ENCODE data around the gene P2RX6.
"Not testable (repeated sequence)": the region's sequence is repeated elsewhere in the genome, so short reads cannot be mapped to it uniquely, and the experiment has no call there.

P2RX6 gene
- total RNA-seq: 0 to 1.5 (median 0.12) reads per million in 9 experiments

DNA sequence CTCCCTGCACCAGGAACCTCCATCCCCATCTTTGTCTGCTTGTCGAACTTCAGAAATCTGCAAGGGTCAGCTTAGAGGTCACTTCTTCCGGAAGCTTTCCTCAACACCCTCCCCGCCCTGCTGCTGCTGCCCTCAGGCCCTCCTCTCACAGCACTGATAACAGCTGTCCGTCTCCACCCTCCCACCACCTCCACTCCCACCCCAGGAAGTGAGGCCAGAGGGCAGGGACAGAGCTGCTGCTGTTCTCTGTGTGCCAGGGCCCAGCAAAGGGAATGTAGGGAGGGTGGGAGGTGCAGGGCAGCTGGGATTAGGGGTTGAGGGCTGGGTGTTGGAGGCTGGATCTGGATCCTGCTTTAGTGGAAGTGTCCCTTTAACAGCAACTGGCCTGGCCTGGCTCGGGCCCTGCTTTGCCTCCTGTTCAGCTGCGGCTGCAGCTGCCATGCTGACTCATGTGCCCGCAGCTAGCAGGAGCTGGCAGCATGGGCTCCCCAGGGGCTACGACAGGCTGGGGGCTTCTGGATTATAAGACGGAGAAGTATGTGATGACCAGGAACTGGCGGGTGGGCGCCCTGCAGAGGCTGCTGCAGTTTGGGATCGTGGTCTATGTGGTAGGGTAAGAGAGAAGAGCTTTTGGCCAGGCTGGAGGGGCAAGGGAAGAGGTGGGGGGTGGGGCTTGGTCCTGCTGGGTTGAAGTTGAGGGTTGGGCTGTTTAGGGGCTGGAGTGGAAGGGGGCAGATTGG is at the start of gene P2RX6:
Gene P2RX6 (plus strand): TSS at position 440 of the 740 bp plus-strand sequence. CDS start 10 bp downstream, at position 450.
- no peaks in the 10 kb centered on the region for H3K9me3 Mint-ChIP-seq
- H3K4me1 Mint-ChIP-seq (ENCODE audit: low read depth in 2 of 2): peaks cover 20 to 30% of the 10 kb centered on the region in 2 donors

DNA sequence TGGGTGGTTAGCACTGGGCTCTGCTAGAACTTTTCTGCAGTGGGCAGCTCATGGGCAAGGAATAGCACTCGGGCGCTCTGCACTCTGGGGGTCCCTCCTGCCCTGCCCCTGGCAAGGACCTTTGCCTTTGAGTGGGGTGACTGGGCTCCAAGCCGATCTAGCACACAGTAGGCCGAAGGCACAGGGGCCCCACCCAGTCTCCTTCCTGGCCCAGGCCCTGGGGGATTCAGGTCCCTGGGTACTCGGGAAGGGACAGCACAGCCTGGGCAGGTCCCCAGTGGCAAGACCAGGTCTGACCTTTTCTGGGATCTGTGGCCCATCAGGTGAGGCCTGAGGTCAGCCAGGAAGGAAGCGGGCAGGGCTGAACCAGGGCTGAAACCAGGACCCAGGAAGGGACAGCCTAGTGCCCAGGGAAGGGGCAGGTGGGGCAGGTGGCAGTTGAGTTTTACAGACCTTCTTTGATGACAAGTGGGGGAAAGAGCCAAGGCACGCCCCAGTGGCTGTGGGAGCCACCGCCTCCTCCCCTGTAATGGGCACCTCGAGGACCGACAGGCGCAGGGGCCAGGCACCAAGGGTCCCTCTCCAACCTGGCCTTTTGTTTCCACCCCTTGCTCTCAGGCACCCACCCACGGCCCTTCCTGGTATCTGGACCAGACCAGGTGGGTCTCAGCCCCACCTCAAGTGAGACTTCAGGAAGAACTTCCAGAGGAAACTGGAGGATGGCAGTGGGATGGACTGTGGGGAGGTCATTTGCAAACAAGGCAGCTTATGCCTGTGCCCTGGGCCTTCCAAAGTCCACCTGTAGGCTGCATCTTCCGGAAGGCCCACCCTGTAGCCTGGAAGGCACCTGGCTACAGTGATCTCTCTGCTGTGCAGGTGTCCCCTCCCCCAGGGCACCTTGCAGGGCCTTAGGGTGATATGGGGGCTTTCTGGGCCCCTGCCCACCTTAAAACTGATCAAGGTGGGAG is 48.8 kb upstream of the P2RX6 start:
- peaks cover 5 to 8% of the 10 kb centered on the region in 2 donors for H3K4me1 Mint-ChIP-seq (ENCODE audit: low read depth in 2 of 2)
- peaks cover 14 to 22% of the 10 kb centered on the region in 2 donors for H3K27me3 Mint-ChIP-seq
- no peak for ATAC-seq (replicated peaks)
- no peaks in the 10 kb centered on the region for H3K36me3 Mint-ChIP-seq (ENCODE audit: insufficient read depth)
- no peak overlapping the region for H3K27ac Mint-ChIP-seq
- H3K9me3 Mint-ChIP-seq: no peaks in the 10 kb centered on the region
- H3K4me3 Mint-ChIP-seq: peak overlapping the region; percentile 43 to 55
- no peak for DNase-seq

More for the DNA sequence above, at the start of gene P2RX6:
- no peak for ATAC-seq (replicated peaks)
- Mint-ChIP-seq H3K4me3 (peak within 1 kb of the TSS; percentile 80 to 88), H3K36me3 (ENCODE audit: insufficient read depth) (peaks cover 8% of the 10 kb centered on the region), H3K27me3 (no peaks in the 10 kb centered on the region), H3K27ac (peak within 1 kb of the TSS; percentile 92 to 98)
- DNase-seq: no peak

DNA sequence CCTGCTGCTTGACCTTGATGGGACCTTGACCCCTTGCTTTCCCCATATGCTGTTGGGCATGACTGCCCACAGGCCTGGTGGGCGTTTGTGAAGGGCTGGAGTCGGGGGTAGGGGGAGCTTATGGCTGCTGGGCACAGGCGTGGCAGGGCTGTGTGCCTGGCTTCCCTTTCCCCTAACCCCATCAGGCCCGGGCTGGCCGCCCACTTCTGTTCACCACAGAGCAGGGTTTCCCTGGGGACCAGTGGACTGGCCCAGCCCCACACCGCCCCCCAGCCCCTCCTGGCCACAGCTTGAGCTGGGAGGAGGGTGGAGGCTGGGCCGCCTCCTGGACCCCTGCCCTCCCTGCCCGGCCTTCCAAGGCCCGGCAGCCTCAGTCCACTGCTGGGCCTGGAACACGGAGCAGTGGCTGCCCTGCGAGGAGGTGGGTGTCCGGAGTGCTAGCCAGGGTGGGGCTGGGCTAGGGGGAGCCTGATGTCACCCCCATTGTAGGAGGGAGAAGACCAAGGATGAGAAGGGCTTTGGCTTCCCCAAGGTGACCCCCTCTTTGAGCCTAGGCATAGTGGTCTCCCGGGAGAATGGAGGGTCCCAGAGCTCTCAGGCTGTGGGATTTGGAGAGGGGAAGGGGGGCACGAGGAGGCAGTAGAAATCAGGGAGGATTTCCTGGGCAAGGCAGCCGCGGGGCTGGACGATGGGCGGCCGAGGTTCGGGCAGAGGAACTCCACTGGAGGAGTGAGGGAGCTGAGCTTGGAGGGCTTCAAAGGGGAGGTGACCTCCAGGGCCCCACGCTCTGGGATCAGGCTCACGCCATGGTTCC is 47.9 kb upstream of the P2RX6 start, which contains the start of gene AIFM3:
Gene AIFM3 (plus strand): TSS at position 373 of the 814 bp plus-strand sequence. CDS start 690 bp downstream, outside the sequence.
- ATAC-seq (replicated peaks) (no peak), DNase-seq (no peak)
- Mint-ChIP-seq H3K4me3 (peak within 1 kb of the TSS in 1 of 2 donors; percentile 55), H3K27me3 (peaks cover 14 to 22% of the 10 kb centered on the region in 2 donors), H3K36me3 (ENCODE audit: insufficient read depth) (no peaks in the 10 kb centered on the region), H3K9me3 (no peaks in the 10 kb centered on the region), H3K27ac (no peak within 1 kb of the TSS), H3K4me1 (ENCODE audit: low read depth in 2 of 2) (peaks cover 5 to 8% of the 10 kb centered on the region in 2 donors)

DNA sequence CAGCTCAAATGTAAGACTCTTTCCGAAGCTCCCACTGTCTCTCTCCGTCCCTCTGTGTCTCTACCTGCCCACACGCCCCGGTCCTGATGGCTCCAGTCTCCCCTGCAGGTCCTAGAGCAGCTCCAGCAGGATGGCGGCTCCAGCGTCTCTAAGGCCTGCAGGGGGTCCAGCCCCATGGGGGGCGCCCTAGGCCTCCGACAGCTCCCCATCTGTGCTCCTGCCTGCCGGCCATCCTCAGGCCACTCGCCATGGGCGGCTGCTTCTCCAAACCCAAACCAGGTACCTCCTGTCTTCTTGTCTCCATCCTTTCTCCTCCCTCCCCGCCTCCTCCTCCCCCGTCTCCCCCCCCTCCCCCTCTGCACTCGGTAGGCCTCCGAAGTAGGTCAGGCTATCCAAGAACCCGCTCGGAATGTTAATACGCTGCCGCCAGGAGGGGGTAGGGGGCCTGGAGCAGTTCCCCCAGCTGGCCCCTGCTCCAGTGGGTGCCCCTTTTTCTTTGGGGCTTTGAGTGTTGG is 47.2 kb upstream of the P2RX6 start:
- peaks cover 5 to 8% of the 10 kb centered on the region in 2 donors for H3K4me1 Mint-ChIP-seq (ENCODE audit: low read depth in 2 of 2)
- no peak overlapping the region for H3K27ac Mint-ChIP-seq
- H3K36me3 Mint-ChIP-seq (ENCODE audit: insufficient read depth): no peaks in the 10 kb centered on the region
- no peak overlapping the region for H3K4me3 Mint-ChIP-seq
- H3K9me3 Mint-ChIP-seq: no peaks in the 10 kb centered on the region
- H3K27me3 Mint-ChIP-seq: peaks cover 14 to 22% of the 10 kb centered on the region in 2 donors
- DNase-seq: no peak
- ATAC-seq (replicated peaks): no peak

DNA sequence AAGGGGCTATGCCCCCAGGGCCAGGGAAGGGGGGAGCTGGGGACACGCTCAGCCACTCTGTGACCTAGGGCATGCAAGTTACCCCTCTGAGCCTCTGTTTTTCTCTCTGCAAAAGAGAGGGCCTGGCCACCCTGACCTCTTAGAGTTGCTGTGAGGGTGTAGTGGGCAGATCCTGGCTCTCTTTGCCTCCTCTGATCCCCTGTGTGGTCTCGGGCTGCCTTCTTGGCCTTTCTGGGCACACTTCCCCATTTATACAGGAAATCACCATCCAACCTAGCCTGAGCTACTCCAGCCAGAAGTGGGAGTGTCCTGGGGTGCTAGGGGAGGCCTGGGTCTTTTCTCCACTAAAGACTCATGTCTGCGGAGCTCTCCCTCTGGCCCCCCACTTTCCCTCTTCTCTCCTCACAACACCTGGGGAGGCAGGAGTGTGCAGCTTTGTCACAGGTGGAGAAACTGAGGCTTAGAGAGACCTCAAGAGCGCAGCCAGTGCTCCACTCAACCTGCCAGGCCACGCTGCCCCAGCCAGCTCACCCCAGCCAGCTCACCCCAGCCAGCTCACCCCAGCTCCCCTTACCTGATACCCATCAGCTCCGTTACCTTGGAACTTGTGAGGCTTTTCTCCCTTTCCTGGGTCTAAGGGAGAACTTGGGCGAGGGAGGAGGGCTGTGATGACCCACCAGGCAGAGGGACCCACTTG is 46.5 kb upstream of the P2RX6 start:
- no peaks in the 10 kb centered on the region for H3K36me3 Mint-ChIP-seq (ENCODE audit: insufficient read depth)
- H3K9me3 Mint-ChIP-seq: no peaks in the 10 kb centered on the region
- peaks cover 12 to 15% of the 10 kb centered on the region in 2 donors for H3K27me3 Mint-ChIP-seq
- DNase-seq (no peak), ATAC-seq (replicated peaks) (no peak)
- H3K4me3 Mint-ChIP-seq: no peak overlapping the region
- H3K27ac Mint-ChIP-seq: no peak overlapping the region
- peaks cover 5 to 8% of the 10 kb centered on the region in 2 donors for H3K4me1 Mint-ChIP-seq (ENCODE audit: low read depth in 2 of 2)

DNA sequence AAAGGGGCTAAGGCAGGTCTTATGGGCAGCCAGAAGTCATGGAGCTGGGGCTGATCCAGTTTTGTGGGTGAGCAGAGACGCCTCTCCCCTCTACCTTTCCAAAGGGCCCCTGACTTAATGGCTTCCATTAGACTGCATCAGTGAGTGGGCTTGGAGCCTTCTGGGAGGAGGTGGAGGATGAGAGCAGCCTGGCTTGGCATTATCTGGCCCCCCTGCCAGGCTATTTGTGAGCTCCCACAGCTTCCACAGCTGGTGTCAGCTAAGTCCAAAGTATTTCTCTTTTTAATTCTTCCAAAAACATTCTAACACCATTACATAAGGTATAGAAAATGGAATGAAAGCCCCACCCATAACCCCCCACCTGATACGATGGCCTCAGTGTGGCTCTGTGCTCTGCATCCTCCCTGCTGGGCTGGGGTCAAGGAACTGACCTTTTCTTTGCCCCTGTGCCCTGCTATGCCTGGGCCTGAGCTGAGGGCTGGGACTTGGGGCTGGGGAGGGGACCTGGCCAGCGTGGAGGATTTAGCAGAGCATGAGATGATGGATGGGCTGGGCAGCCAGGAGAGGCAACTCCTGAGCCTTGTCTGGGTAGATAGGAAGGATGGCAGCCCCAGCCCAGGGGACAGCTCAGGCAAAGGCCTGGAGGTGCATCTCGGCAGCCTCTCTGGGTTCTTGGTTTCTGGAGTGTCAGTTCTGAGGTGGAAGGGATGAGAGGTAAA is 43.9 kb upstream of the P2RX6 start:
- no peaks in the 10 kb centered on the region for H3K4me1 Mint-ChIP-seq (ENCODE audit: low read depth in 2 of 2)
- no peaks in the 10 kb centered on the region for H3K9me3 Mint-ChIP-seq
- no peaks in the 10 kb centered on the region for H3K36me3 Mint-ChIP-seq (ENCODE audit: insufficient read depth)
- peaks cover 6 to 21% of the 10 kb centered on the region in 2 donors for H3K27me3 Mint-ChIP-seq
- DNase-seq (no peak), ATAC-seq (replicated peaks) (no peak)
- no peak overlapping the region for H3K4me3 Mint-ChIP-seq
- H3K27ac Mint-ChIP-seq: peak overlapping the region in 1 of 2 donors; percentile 46

DNA sequence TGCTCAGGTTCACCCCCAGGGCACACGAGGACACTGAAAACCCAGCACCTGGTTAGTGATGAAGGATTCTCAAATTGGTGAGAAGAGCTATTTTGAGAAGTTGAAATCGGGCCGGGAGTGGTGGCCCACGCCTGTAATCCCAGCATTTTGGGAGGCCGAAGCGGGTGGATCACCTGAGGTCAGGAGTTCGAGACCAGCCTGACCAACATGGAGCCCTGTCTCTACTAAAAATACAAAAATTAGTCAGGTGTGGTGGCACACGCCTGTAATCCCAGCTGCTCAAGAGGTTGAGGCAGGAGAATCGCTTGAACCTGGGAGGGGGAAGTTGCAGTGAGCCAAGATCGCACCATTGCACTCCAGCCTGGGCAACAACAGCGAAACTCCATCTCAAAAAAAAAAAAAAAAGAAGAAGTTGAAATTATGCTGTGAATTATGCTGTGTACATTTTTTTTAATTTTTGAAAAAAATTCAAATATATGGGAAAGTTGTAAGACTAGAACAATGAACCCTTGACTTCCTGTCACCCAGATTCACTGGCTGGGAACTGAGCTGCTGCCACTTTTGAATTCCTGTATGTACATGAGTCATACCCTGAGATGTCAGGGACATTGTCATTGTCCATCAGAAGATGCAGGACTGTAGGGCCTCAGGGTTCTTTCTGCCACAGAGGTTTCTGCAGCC is 42.8 kb upstream of the P2RX6 start:
- not testable (repeated sequence) for H3K27ac Mint-ChIP-seq; H3K9me3 Mint-ChIP-seq; H3K36me3 Mint-ChIP-seq (ENCODE audit: insufficient read depth); ATAC-seq (replicated peaks); H3K4me1 Mint-ChIP-seq (ENCODE audit: low read depth in 2 of 2); H3K4me3 Mint-ChIP-seq; DNase-seq
- H3K27me3 Mint-ChIP-seq: peaks cover 8 to 26% of the 10 kb centered on the region in 2 donors

DNA sequence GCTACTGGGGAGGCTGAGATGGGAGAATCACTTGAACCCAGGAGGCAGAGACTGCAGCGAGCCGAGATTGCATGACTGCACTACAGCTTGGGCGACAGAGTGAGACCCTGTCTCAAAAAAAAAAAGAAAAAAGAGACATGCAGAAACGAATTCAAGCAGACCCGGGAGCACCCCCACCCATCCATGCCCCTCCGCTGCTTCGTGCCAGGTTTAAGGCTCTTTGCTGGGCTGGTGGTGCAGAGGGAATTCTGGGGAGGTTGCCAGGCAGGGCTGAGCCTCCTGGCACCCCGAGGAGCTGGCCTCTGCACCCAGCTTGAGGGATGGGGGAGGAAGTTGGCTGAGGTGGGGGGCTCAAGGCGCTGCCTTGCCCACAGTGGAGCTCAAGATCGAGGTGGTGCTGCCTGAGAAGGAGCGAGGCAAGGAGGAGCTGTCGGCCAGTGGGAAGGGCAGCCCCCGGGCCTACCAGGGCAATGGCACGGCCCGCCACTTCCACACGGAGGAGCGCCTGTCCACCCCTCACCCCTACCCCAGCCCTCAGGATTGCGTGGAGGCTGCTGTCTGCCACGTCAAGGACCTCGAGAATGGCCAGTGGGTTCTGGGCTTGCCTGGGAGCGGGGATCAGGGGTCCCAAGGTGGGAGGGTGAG is 41.9 kb upstream of the P2RX6 start:
- Mint-ChIP-seq H3K36me3 (ENCODE audit: insufficient read depth) (no peaks in the 10 kb centered on the region), H3K9me3 (no peaks in the 10 kb centered on the region), H3K27me3 (peaks cover 8 to 26% of the 10 kb centered on the region in 2 donors), H3K4me1 (ENCODE audit: low read depth in 2 of 2) (no peaks in the 10 kb centered on the region), H3K4me3 (no peak overlapping the region), H3K27ac (no peak overlapping the region)
- no peak for DNase-seq
- ATAC-seq (replicated peaks): no peak

DNA sequence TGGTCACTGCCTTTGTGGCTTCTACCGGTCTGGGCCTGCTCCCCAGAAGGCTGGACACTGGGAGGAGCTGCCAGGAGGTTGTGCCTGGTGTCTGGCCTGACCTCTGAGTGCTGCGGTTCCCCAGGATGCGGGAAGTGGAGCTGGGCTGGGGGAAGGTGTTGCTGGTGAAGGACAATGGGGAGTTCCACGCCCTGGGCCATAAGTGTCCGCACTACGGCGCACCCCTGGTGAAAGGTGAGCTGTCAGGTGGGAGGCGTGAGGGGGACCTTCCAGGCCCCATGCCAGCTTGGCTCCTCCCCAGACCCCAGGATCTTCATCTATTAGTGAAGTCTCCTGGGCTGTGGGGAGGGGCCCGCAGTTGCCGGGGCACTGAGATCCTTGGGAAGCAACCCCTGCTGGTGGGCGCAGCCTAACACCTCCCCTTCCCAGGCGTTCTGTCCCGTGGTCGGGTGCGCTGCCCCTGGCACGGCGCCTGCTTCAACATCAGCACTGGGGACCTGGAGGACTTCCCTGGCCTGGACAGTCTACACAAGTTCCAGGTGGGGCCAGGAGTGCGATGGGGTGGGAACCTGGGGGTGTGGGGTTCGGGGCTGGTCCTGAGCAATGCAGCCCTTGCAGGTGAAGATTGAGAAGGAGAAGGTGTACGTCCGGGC is 41.2 kb upstream of the P2RX6 start:
- no peak for DNase-seq
- H3K4me1 Mint-ChIP-seq (ENCODE audit: low read depth in 2 of 2): peaks cover 0 to under 1% of the 10 kb centered on the region in 2 donors
- ATAC-seq (replicated peaks): no peak
- H3K9me3 Mint-ChIP-seq: no peaks in the 10 kb centered on the region
- H3K4me3 Mint-ChIP-seq: no peak overlapping the region
- H3K36me3 Mint-ChIP-seq (ENCODE audit: insufficient read depth): no peaks in the 10 kb centered on the region
- H3K27ac Mint-ChIP-seq: no peak overlapping the region
- H3K27me3 Mint-ChIP-seq: peaks cover 8 to 26% of the 10 kb centered on the region in 2 donors

DNA sequence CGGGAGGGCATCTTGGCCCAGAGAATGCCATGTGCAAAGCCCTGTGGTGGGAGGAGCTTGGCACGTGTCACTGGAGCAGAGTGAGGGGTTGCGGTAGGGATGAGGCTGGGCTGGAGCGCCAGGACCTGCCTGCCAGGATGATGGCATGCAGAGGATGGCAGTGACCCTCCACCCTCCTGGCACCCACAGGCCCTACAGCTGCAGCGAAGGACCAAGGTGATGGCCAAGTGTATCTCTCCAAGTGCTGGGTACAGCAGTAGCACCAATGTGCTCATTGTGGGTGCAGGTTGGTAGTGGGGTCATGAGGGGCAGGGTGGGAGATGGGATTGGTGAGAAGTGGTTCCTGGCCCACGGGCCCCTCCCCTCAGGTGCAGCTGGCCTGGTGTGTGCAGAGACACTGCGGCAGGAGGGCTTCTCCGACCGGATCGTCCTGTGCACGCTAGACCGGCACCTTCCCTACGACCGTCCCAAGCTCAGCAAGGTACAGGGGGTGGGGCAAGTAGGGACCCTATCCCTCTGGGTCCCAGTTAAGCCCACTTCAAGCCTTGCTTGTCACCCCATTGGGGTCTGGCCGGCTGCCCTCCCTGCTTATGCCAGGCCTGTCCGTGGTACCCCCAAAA is 40.5 kb upstream of the P2RX6 start:
- H3K36me3 Mint-ChIP-seq (ENCODE audit: insufficient read depth): no peaks in the 10 kb centered on the region
- no peak overlapping the region for H3K27ac Mint-ChIP-seq
- no peak overlapping the region for H3K4me3 Mint-ChIP-seq
- DNase-seq (no peak), ATAC-seq (replicated peaks) (no peak)
- H3K27me3 Mint-ChIP-seq: peaks cover 8 to 26% of the 10 kb centered on the region in 2 donors
- no peaks in the 10 kb centered on the region for H3K9me3 Mint-ChIP-seq
- H3K4me1 Mint-ChIP-seq (ENCODE audit: low read depth in 2 of 2): peaks cover 4 to 6% of the 10 kb centered on the region in 2 donors
